Ishikawa (cell line): Measurements from ENCODE around the gene INSYN2B.

Experiments used
- CEBPB ChIP-seq: IDR thresholded peaks from 2 replicates; pipeline ENCODE4 v1.6.1; 2012
- CREB1 ChIP-seq: IDR thresholded peaks from 2 replicates; pipeline ENCODE4 v1.6.1; 2012; ENCODE audit warnings: low read depth
- EGR1 ChIP-seq: IDR thresholded peaks from 2 replicates; pipeline ENCODE4 v1.6.1; 2012
- EP300 ChIP-seq: IDR thresholded peaks from 2 replicates; pipeline ENCODE4 v1.6.1; 2012; ENCODE audit warnings: borderline replicate concordance
- FOXM1 ChIP-seq: IDR thresholded peaks from 2 replicates; pipeline ENCODE4 v1.6.1; 2012; ENCODE audit warnings: low read depth, borderline replicate concordance
- NFIC ChIP-seq: IDR thresholded peaks from 2 replicates; pipeline ENCODE4 v1.6.1; 2012
- RAD21 ChIP-seq: IDR thresholded peaks from 2 replicates; pipeline ENCODE4 v1.6.1; 2012; ENCODE audit warnings: low read depth
- TAF1 ChIP-seq: IDR thresholded peaks from 2 replicates; pipeline ENCODE4 v1.6.1; 2012; ENCODE audit warnings: low read depth, mild to moderate bottlenecking
- TCF12 ChIP-seq: IDR thresholded peaks from 2 replicates; pipeline ENCODE4 v1.6.1; 2012; ENCODE audit warnings: low read depth
- TEAD4 ChIP-seq: IDR thresholded peaks from 2 replicates; pipeline ENCODE4 v1.6.1; 2012
- YY1 ChIP-seq: IDR thresholded peaks from 2 replicates; pipeline ENCODE4 v1.6.1; 2012; ENCODE audit warnings: low read depth
- ZBTB7A ChIP-seq: IDR thresholded peaks from 2 replicates; pipeline ENCODE4 v1.6.1; 2012; ENCODE audit warnings: low read depth
- TF ChIP-seq, protein P1 (sequence below): IDR thresholded peaks from 2 replicates; pipeline ENCODE4 v1.6.1; 2012; ENCODE audit warnings: low read depth, mild to moderate bottlenecking
- TF ChIP-seq, protein P2 (sequence below): IDR thresholded peaks from 2 replicates; pipeline ENCODE4 v1.6.1; 2012
- TF ChIP-seq, protein P3 (sequence below): IDR thresholded peaks from 2 replicates; pipeline ENCODE4 v1.6.1; 2012

The INSYN2B gene

DNA sequence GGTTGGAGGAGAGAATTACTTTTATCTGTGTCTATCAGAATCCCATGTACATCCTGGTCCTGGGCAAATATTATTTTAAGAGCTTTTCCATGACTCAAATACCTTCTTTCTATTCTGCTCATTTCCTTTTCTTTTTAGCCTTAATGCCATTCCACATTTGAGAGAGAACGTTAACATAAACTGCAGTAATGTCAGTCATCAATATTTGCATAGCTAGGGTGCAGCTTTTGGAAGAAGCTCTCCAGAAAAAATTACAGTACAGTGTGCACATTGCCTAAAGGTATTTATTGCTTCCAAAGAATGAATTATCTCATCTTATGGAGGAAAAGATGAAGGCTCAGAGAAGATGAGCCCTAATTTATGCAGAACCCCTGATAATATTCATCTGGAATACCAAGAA, 58.3 kb downstream of the INSYN2B start:
- TF ChIP-seq, protein P1, sequence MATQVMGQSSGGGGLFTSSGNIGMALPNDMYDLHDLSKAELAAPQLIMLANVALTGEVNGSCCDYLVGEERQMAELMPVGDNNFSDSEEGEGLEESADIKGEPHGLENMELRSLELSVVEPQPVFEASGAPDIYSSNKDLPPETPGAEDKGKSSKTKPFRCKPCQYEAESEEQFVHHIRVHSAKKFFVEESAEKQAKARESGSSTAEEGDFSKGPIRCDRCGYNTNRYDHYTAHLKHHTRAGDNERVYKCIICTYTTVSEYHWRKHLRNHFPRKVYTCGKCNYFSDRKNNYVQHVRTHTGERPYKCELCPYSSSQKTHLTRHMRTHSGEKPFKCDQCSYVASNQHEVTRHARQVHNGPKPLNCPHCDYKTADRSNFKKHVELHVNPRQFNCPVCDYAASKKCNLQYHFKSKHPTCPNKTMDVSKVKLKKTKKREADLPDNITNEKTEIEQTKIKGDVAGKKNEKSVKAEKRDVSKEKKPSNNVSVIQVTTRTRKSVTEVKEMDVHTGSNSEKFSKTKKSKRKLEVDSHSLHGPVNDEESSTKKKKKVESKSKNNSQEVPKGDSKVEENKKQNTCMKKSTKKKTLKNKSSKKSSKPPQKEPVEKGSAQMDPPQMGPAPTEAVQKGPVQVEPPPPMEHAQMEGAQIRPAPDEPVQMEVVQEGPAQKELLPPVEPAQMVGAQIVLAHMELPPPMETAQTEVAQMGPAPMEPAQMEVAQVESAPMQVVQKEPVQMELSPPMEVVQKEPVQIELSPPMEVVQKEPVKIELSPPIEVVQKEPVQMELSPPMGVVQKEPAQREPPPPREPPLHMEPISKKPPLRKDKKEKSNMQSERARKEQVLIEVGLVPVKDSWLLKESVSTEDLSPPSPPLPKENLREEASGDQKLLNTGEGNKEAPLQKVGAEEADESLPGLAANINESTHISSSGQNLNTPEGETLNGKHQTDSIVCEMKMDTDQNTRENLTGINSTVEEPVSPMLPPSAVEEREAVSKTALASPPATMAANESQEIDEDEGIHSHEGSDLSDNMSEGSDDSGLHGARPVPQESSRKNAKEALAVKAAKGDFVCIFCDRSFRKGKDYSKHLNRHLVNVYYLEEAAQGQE: no peak
- TF ChIP-seq YY1: no peak
- no peak for TF ChIP-seq EGR1
- no peak for TF ChIP-seq RAD21
- TF ChIP-seq CREB1: no peak
- no peak for TF ChIP-seq NFIC
- no peak for TF ChIP-seq TCF12
- TF ChIP-seq FOXM1: no peak
- TF ChIP-seq TEAD4: no peak
- no peak for TF ChIP-seq CEBPB
- no peak for TF ChIP-seq ZBTB7A
- TF ChIP-seq, protein P2, sequence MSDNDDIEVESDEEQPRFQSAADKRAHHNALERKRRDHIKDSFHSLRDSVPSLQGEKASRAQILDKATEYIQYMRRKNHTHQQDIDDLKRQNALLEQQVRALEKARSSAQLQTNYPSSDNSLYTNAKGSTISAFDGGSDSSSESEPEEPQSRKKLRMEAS: no peak
- TF ChIP-seq EP300: no peak

DNA sequence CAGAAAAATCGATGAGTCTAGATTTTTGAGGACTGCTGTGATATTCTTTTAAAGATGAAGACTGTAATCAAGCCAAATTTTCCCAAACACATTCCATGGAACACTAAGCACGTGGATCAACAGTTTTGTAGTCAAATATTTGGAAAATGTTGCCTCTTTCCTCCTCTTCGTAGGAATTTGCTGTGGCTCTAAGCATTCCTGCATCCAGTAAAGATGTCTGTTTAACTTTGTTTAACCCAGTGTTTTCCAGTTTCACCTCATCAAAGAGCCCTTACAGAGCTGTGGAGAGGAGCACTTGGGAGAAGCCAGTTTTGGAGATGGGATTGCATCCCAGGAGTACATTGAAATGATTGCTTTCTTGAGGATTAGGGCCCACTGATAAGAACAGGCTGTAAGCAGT, 58.9 kb downstream of the INSYN2B start:
- TF ChIP-seq, protein P3, sequence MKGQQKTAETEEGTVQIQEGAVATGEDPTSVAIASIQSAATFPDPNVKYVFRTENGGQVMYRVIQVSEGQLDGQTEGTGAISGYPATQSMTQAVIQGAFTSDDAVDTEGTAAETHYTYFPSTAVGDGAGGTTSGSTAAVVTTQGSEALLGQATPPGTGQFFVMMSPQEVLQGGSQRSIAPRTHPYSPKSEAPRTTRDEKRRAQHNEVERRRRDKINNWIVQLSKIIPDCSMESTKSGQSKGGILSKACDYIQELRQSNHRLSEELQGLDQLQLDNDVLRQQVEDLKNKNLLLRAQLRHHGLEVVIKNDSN: no peak
- TF ChIP-seq NFIC (no peak), RAD21 (no peak), TEAD4 (no peak), FOXM1 (no peak), CEBPB (no peak), ZBTB7A (no peak), YY1 (no peak), TCF12 (no peak), EP300 (no peak)

DNA sequence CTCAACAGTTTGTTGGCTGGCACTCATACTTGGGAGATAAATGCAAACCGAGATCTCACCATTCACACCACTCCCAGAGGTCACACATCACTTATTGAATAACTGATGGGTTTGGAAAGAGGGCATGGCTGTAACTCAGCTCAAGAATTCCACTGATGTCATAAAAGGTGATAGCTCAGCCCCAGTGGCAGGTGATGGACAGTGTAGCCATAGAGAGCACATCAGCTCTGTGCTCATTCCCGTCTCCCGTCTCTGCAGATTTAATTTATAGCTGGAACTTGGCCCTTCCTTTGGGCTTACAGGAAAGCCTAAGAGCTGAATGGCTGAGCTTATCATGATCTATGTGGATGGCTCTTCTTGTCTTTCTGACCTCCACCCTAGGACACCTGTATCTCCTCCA, 59.8 kb downstream of the INSYN2B start:
- TF ChIP-seq YY1: no peak
- TF ChIP-seq, protein P2: no peak
- no peak for TF ChIP-seq CREB1
- no peak for TF ChIP-seq RAD21
- no peak for TF ChIP-seq NFIC
- no peak for TF ChIP-seq EP300
- TF ChIP-seq ZBTB7A: no peak
- TF ChIP-seq, protein P3: no peak
- no peak for TF ChIP-seq FOXM1
- TF ChIP-seq, protein P1: no peak
- no peak for TF ChIP-seq TCF12
- no peak for TF ChIP-seq CEBPB
- TF ChIP-seq EGR1: no peak
- TF ChIP-seq TAF1: no peak
- TF ChIP-seq TEAD4: no peak

DNA sequence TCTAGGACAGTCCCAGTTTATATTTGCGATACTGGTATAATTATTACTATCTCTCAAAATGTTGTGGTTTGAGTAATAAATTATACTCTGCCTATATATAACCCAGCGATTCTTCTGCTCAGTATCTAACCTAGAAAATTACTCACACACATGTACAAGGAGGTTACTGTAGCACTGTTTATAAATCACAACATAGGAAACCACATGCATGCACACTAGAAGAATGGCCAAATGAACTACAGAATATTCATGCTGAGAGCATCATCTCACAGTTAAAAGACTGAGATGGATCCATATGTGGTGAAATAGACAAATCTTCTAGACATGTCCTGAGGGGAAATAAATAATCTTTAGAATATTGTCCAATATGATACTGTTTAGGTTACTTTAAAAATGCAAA, 62.1 kb downstream of the INSYN2B start:
- TF ChIP-seq ZBTB7A (no peak), TEAD4 (no peak), NFIC (no peak), TCF12 (no peak), TAF1 (no peak), RAD21 (no peak), FOXM1 (no peak), CREB1 (no peak), EGR1 (no peak), CEBPB (no peak), YY1 (no peak), EP300 (no peak)
- TF ChIP-seq, protein P1: no peak
- TF ChIP-seq, protein P3: no peak
- TF ChIP-seq, protein P2: no peak
